GM12865 (cell line): Measurements from ENCODE around the gene BRPF3.

ENCODE experiments used
- DNase-seq: peaks from one replicate; pipeline ENCODE4 v3.0.0; 2010; ENCODE audit warnings: low read depth
- H3K4me3 ChIP-seq: 2 replicates; pipeline ENCODE4 v1.5.1; 2011; ENCODE audit warnings: mild to moderate bottlenecking, low read depth, low read length, control low read depth
- TF ChIP-seq, protein P1 (sequence below): IDR thresholded peaks from 2 replicates; pipeline ENCODE4 v1.5.1; 2011; ENCODE audit warnings: low read length, control low read depth, low read depth, inconsistent platforms; ENCODE audit not compliant: insufficient read depth; ENCODE audit errors: missing control alignments

The BRPF3 gene

DNA sequence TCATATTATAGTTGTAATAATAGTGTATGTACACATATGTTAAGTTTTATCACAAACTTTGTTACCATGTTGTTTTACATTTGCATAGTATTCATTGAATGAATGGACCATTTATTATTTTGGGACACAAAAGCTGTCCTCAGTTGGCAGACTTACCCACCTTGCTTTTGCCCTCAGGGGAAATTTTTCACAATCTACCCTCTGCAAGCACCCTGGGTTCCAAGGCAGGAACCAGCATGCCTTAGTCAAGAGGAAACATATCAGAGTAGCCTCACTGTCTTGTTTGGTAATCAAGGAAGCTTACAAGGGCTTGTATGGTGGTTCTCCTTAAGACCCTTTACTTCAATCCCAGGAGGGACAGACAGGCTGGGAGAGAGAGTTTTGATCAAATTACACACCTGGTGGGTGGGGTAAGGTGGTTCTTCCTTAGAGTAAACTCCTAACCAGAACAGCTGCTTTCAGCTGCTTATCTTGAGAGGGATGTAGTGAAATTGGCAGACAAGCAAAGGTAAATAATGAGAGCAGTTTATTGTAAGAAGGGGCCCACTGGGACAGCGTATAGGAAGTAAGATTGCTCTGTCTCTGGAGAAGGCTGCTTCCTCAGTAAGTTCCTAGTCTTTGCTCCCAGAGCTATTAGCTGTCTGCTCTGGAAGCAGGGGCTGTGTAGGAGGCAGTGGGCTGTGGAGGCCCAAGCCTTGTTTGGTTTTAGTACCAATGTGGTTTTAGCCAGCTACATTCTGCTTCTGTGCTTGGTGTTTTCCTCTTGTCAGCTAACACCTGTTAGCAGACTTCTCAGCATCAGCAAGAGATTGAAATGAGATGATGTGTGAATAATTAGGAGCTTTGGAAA lies 31.1 kb downstream of the BRPF3 start:
- TF ChIP-seq, protein P1, sequence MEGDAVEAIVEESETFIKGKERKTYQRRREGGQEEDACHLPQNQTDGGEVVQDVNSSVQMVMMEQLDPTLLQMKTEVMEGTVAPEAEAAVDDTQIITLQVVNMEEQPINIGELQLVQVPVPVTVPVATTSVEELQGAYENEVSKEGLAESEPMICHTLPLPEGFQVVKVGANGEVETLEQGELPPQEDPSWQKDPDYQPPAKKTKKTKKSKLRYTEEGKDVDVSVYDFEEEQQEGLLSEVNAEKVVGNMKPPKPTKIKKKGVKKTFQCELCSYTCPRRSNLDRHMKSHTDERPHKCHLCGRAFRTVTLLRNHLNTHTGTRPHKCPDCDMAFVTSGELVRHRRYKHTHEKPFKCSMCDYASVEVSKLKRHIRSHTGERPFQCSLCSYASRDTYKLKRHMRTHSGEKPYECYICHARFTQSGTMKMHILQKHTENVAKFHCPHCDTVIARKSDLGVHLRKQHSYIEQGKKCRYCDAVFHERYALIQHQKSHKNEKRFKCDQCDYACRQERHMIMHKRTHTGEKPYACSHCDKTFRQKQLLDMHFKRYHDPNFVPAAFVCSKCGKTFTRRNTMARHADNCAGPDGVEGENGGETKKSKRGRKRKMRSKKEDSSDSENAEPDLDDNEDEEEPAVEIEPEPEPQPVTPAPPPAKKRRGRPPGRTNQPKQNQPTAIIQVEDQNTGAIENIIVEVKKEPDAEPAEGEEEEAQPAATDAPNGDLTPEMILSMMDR, result no peak
- no peak overlapping the region for H3K4me3 ChIP-seq
- no peak for DNase-seq

DNA sequence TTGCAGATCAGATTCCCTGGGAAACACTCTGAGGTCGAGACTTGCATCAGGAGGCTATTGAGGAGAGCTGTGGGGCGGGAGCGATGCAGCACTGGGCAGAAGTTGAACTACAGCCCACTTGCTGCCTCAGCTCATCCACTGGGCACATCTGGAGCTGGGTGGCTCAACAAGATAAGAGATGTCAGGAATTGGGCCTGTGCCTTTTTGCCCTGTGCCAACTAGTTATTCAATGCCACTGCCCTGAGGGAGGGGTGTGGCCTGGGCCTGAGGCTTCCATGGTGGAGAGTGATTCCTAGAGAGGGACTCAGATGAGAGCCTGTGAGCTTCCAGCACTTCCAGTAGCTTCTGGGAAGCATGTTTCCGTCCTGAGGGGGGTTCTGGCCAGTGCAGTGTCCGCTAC lies 32.7 kb downstream of the BRPF3 start:
- TF ChIP-seq, protein P1, result no peak
- no peak for DNase-seq
- H3K4me3 ChIP-seq, result no peak overlapping the region

DNA sequence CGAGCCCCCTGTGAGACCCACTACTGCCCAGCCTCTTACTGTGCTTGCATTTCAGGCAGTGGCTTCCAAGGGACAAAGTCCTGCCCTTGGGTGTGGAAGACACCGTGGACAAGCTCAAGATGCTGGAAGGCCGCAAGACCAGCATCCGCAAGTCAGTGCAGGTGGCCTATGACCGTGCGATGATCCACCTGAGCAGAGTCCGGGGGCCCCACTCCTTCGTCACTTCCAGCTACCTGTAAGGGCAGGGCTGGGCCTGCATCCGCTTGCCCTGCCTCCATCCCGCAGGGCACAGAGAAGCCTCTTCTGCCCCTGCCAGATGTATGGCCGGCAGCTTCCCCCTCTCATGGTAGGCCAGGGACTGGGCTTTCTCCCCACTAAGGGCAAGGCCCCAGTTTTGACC lies 33.8 kb downstream of the BRPF3 start:
- H3K4me3 ChIP-seq, result no peak overlapping the region
- TF ChIP-seq, protein P1, result no peak
- no peak for DNase-seq

DNA sequence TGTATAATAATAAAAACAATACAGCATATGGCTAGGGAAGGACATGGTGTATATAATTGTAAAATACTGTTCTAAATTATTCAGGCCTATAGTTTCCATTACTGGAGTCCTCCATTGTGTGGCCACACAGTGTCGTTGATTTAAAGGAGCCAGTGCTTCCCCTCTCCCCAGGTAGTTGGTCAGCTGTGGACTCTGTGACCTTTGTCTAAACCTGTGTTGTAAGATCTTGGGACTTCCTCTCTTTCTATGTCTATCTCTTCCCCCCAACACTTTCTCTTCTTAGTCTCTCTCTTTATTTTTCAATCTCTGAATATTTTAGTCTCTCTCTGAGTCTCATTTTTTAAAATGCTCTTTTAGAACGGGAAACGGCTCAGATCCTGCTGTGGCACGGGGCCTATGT lies 35.6 kb downstream of the BRPF3 start:
- DNase-seq, result no peak
- TF ChIP-seq, protein P1, result no peak

DNA sequence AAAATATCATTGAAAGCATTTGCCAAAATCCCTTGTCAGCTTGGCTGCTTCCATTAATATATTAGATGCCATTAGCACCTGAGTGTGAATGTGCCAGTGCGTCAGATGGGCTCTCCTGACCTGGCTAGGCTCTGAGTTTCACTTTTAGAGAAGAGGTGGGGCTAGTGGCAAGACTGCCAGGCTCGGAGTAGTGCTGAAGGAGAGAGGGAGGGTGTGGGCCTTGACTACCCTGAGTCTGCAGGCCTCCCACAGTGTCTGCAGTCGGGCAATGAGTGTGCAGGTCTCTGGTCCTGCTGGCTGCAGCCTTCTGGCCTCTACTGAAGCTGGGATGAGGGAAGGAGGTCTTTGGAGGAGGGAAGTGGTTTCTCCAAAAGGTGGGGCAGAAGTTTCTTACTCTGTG lies 38.8 kb downstream of the BRPF3 start:
- no peak for DNase-seq

More for the DNA sequence above, 35.6 kb downstream of the BRPF3 start:
- H3K4me3 ChIP-seq, result no peak overlapping the region

DNA sequence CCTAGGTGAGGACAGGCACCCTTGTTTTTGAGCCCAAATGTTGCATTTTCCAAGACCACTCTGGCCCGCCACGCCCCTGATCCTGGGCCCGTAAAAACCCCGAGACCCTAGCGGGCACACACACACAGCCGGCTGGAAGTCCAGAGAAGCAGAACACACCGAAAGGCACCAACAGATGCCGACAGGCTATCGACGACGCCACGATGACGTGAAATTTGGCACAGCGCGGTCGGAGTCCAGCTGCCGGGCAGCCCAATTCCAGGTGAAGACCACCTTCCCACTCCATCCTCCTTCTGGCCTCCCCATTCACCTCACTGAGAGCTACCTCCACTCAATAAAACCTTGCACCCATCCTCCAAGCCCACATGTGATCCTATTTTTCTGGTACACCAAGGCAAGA lies 39.3 kb downstream of the BRPF3 start:
- no peak overlapping the region for H3K4me3 ChIP-seq
- DNase-seq, result no peak
- TF ChIP-seq, protein P1, result no peak

More for the DNA sequence above, 38.8 kb downstream of the BRPF3 start:
- H3K4me3 ChIP-seq, result no peak overlapping the region
- TF ChIP-seq, protein P1, result no peak

DNA sequence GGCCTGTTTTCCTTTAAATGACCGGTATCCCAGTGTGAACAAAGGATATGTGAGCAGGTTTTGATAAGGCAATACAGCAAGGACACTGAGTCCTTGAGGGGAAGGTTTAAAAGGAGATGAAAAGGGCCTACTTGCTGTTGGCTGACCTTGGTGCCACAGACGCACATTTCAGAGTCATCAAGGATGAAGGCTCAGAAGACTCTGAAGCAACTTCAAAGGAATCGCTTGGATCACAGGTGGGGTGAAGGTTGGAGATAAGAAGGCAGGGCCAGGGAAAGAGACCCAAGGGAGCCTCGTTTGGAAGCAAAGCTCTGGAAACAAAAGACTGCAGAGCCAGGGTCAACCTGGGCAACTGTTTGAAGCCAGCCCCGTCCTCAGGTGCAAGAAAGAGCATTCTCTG lies 43.2 kb downstream of the BRPF3 start:
- H3K4me3 ChIP-seq, result no peak overlapping the region
- DNase-seq, result no peak
- TF ChIP-seq, protein P1, result no peak
